ENCODE data around the gene QKI. TPM values are rescaled to one million over a fixed set of nuclear protein-coding genes. Genes with fewer than 3 reads are reported as not detected.
"Not testable (repeated sequence)": the region's sequence is repeated elsewhere in the genome, so short reads cannot be mapped to it uniquely, and the experiment has no call there.

Gene QKI
- total and polyA plus RNA-seq, 9 donors: 44.6 to 151 (median 105) TPM

- H3K27ac ChIP-seq: no peak overlapping the region
Observed at GRCh38 chr6:163585932-163586437, 171.5 kb downstream of the QKI start.

GRCh38 chr6:163586888-163587287 is 172.4 kb downstream of the QKI start:
- no peak for TF ChIP-seq EP300 (IDR thresholded peaks at IDR 0.05)
- TF ChIP-seq CTCF (IDR thresholded peaks at IDR 0.05): no peak
- TF ChIP-seq POLR2A (IDR thresholded peaks at IDR 0.05): no peak
- no peaks in the 10 kb centered on the region for H3K4me1 ChIP-seq (ENCODE audit: insufficient read depth)
- no peaks in the 10 kb centered on the region for H3K36me3 ChIP-seq
- no peaks in the 10 kb centered on the region for H3K9me3 ChIP-seq
- intact Hi-C loops (cut with DNase I): no loop called here
- no peak overlapping the region for H3K4me3 ChIP-seq
- H3K27ac ChIP-seq: no peak overlapping the region
- no peaks in the 10 kb centered on the region for H3K27me3 ChIP-seq
- DNase-seq: no peak
- WGBS, 3 donors: 67 to 77% (median 73%) methylated on average over 6 of the region's 6 CpGs

More at GRCh38 chr6:163585932-163586437, 171.5 kb downstream of the QKI start:
- H3K27me3 ChIP-seq: no peaks in the 10 kb centered on the region
- 52 to 64% (median 53%) methylated on average over 8 of the region's 8 CpGs for WGBS, 3 donors
- intact Hi-C loops (cut with DNase I): no loop called here
- no peaks in the 10 kb centered on the region for H3K4me1 ChIP-seq (ENCODE audit: insufficient read depth)
- no peaks in the 10 kb centered on the region for H3K9me3 ChIP-seq
- H3K4me3 ChIP-seq: no peak overlapping the region
- H3K36me3 ChIP-seq: no peaks in the 10 kb centered on the region
- TF ChIP-seq POLR2A (IDR thresholded peaks at IDR 0.05) (no peak), EP300 (IDR thresholded peaks at IDR 0.05) (no peak), CTCF (IDR thresholded peaks at IDR 0.05) (no peak)
- no peak for DNase-seq

GRCh38 chr6:163588220-163588919 is 173.9 kb downstream of the QKI start:
- Histone ChIP-seq H3K9me3 (no peaks in the 10 kb centered on the region), H3K36me3 (no peaks in the 10 kb centered on the region), H3K27ac (no peak overlapping the region), H3K27me3 (no peaks in the 10 kb centered on the region), H3K4me3 (no peak overlapping the region), H3K4me1 (ENCODE audit: insufficient read depth) (no peaks in the 10 kb centered on the region)
- intact Hi-C loops (cut with DNase I): no loop called here
- DNase-seq: no peak
- 87 to 90% (median 88%) methylated on average over 22 of the region's 22 CpGs for WGBS, 3 donors
- TF ChIP-seq CTCF (IDR thresholded peaks at IDR 0.05) (no peak), POLR2A (IDR thresholded peaks at IDR 0.05) (no peak)

GRCh38 chr6:163589387-163589786 is 174.9 kb downstream of the QKI start:
- no peaks in the 10 kb centered on the region for H3K36me3 ChIP-seq
- no peak for DNase-seq
- no peaks in the 10 kb centered on the region for H3K9me3 ChIP-seq
- TF ChIP-seq CTCF (IDR thresholded peaks at IDR 0.05): no peak
- no peak for TF ChIP-seq EP300 (IDR thresholded peaks at IDR 0.05)
- no peak for TF ChIP-seq POLR2A (IDR thresholded peaks at IDR 0.05)
- intact Hi-C loops (cut with DNase I): no loop called here
- no peak overlapping the region for H3K4me3 ChIP-seq
- 71 to 80% (median 76%) methylated on average over 5 of the region's 5 CpGs for WGBS, 3 donors
- no peaks in the 10 kb centered on the region for H3K27me3 ChIP-seq
- H3K27ac ChIP-seq: no peak overlapping the region
- H3K4me1 ChIP-seq (ENCODE audit: insufficient read depth): no peaks in the 10 kb centered on the region

GRCh38 chr6:163590132-163590531 is 175.6 kb downstream of the QKI start:
- H3K27me3 ChIP-seq; H3K9me3 ChIP-seq; H3K36me3 ChIP-seq; H3K4me3 ChIP-seq; H3K4me1 ChIP-seq (ENCODE audit: insufficient read depth); intact Hi-C loops (cut with DNase I); H3K27ac ChIP-seq; DNase-seq: not testable (repeated sequence)
- 96 to 98% (median 96%) methylated on average over 9 of the region's 9 CpGs for WGBS, 3 donors

Measured in ovary (tissue), 9 donors.